HepG2 (cell line): ENCODE measurements around the gene SGK1. TPM values are rescaled to one million over a fixed set of nuclear protein-coding genes. Genes with fewer than 3 reads are reported as not detected.

Source experiments
- AGO1 ChIP-seq: fragments of 200-400 bp; formaldehyde crosslinking; IDR thresholded peaks from 2 replicates; pipeline ENCODE4 v1.6.1; 2017; ENCODE audit warnings: mild to moderate bottlenecking, low read depth, low read length, moderate library complexity; ENCODE audit not compliant: poor library complexity, severe bottlenecking
- DMAP1 ChIP-seq: IDR thresholded peaks from 2 replicates; pipeline ENCODE4 v1.6.1; 2016
- ELF1 ChIP-seq: sonication (generic); formaldehyde crosslinking; IDR thresholded peaks from 2 replicates; pipeline ENCODE4 v1.4.0; 2020; ENCODE audit warnings: missing genetic modification reagents
- GABPB1 ChIP-seq: IDR thresholded peaks from 2 replicates; pipeline ENCODE4 v1.6.1; 2016; ENCODE audit warnings: mild to moderate bottlenecking, missing genetic modification reagents, moderate library complexity, missing compliant biosample characterization
- HMG20A ChIP-seq: IDR thresholded peaks from 2 replicates; pipeline ENCODE4 v1.6.1; 2016; ENCODE audit warnings: borderline replicate concordance
- HNF4A ChIP-seq: sonication (generic); formaldehyde crosslinking; IDR thresholded peaks from 2 replicates; pipeline ENCODE4 v1.4.0; 2020; ENCODE audit warnings: missing genetic modification reagents
- HNRNPUL1 ChIP-seq: fragments of 200-400 bp; formaldehyde crosslinking; IDR thresholded peaks from 2 replicates; pipeline ENCODE4 v1.6.1; 2017; ENCODE audit warnings: low read depth, mild to moderate bottlenecking, low read length, moderate library complexity
- NCOR1 ChIP-seq: fragments of 200-600 bp; sonication (generic); IDR thresholded peaks from 2 replicates; pipeline ENCODE4 v1.7.0; 2017; ENCODE audit warnings: antibody characterized with exemption, low read length, borderline replicate concordance
- NKX3-1 ChIP-seq: sonication (generic); formaldehyde crosslinking; IDR thresholded peaks from 2 replicates; pipeline ENCODE4 v1.5.0; 2020; ENCODE audit warnings: missing genetic modification reagents
- REPIN1 ChIP-seq: sonication (generic); formaldehyde crosslinking; IDR thresholded peaks from 2 replicates; pipeline ENCODE4 v1.8.0; 2022; ENCODE audit warnings: missing genetic modification reagents, low read depth, mild to moderate bottlenecking, borderline replicate concordance
- RXRB ChIP-seq: IDR thresholded peaks from 2 replicates; pipeline ENCODE4 v1.6.1; 2016; ENCODE audit warnings: borderline replicate concordance, missing genetic modification reagents, missing compliant biosample characterization
- SRF ChIP-seq: IDR thresholded peaks from 2 replicates; pipeline ENCODE4 v1.6.1; 2011; ENCODE audit warnings: mild to moderate bottlenecking, low read depth, low read length, moderate library complexity
- TGIF2 ChIP-seq: IDR thresholded peaks from 2 replicates; pipeline ENCODE4 v1.6.1; 2016; ENCODE audit warnings: control low read depth, missing compliant biosample characterization
- ZNF350 ChIP-seq: sonication (generic); formaldehyde crosslinking; IDR thresholded peaks from 2 replicates; pipeline ENCODE4 v1.4.0; 2020; ENCODE audit warnings: mild to moderate bottlenecking, low read depth, missing genetic modification reagents, borderline replicate concordance
- ZNF431 ChIP-seq: sonication (generic); formaldehyde crosslinking; IDR thresholded peaks from 2 replicates; pipeline ENCODE4 v1.9.0; 2022; ENCODE audit warnings: missing genetic modification reagents, low read depth, mild to moderate bottlenecking, borderline replicate concordance
- ZNF577 ChIP-seq: sonication (generic); formaldehyde crosslinking; IDR thresholded peaks from 2 replicates; pipeline ENCODE4 v1.4.0; 2020; ENCODE audit warnings: mild to moderate bottlenecking, low read depth, missing genetic modification reagents, borderline replicate concordance
- ZNF607 ChIP-seq: sonication (generic); formaldehyde crosslinking; IDR thresholded peaks from 2 replicates; pipeline ENCODE4 v1.5.1; 2020; ENCODE audit warnings: missing genetic modification reagents, mild to moderate bottlenecking, borderline replicate concordance
- ZNF770 ChIP-seq: sonication (generic); formaldehyde crosslinking; IDR thresholded peaks from 2 replicates; pipeline ENCODE4 v1.5.0; 2020; ENCODE audit warnings: mild to moderate bottlenecking, missing genetic modification reagents
- ZNF782 ChIP-seq: sonication (generic); formaldehyde crosslinking; IDR thresholded peaks from 2 replicates; pipeline ENCODE4 v1.4.0; 2020; ENCODE audit warnings: missing genetic modification reagents, mild to moderate bottlenecking, borderline replicate concordance
- polyA plus RNA-seq, 8 experiments: library from polyadenylated mRNA; depleted of rRNA in 3 of 8; stranded (reverse) in 7 of 8; unstranded in 1 of 8; fragments of >200 nt; fragmentation: Illumina TruSeq in 4 of 8; extraction: Trizol in 4 of 8; gene quantifications; 2 replicates each; pipeline versions ENCODE4 v1.2.1 to v1.2.3, GENCODE V29; 2011 to 2016; ENCODE audit warnings: low read depth in 4 of 8, missing spikeins in 1 of 8, mixed read lengths in 1 of 8; ENCODE audit not compliant: insufficient read depth in 1 of 8
- total RNA-seq, 5 experiments: library from RNA; depleted of rRNA; stranded (reverse); fragments of >200 nt; fragmentation: Illumina TruSeq; extraction: Trizol; gene quantifications; 2 replicates each; pipeline ENCODE4 v1.2.3, GENCODE V29; 2016; ENCODE audit warnings: low read depth in 1 of 5
- TF ChIP-seq, protein P1 (sequence below): sonication (generic); formaldehyde crosslinking; IDR thresholded peaks from 2 replicates; pipeline ENCODE4 v1.4.0; 2020; ENCODE audit warnings: low read depth, missing genetic modification reagents
- TF ChIP-seq, protein P2 (sequence below): sonication (generic); formaldehyde crosslinking; IDR thresholded peaks from 2 replicates; pipeline ENCODE4 v1.8.1; 2023; ENCODE audit warnings: missing genetic modification reagents, inconsistent platforms, borderline replicate concordance
- TF ChIP-seq, protein P3 (sequence below): IDR thresholded peaks from 2 replicates; pipeline ENCODE4 v1.6.1; 2012; ENCODE audit warnings: inconsistent platforms

The SGK1 gene
- total and polyA plus RNA-seq, 2 of the 13 experiments (the other 11 are each of a cell fraction or from before 2014, with no cell fraction given): 56.1 to 56.2 TPM

GRCh38 chr6:134199848-134200606 is 117.9 kb downstream of the SGK1 start (continued):
- TF ChIP-seq, protein P1, sequence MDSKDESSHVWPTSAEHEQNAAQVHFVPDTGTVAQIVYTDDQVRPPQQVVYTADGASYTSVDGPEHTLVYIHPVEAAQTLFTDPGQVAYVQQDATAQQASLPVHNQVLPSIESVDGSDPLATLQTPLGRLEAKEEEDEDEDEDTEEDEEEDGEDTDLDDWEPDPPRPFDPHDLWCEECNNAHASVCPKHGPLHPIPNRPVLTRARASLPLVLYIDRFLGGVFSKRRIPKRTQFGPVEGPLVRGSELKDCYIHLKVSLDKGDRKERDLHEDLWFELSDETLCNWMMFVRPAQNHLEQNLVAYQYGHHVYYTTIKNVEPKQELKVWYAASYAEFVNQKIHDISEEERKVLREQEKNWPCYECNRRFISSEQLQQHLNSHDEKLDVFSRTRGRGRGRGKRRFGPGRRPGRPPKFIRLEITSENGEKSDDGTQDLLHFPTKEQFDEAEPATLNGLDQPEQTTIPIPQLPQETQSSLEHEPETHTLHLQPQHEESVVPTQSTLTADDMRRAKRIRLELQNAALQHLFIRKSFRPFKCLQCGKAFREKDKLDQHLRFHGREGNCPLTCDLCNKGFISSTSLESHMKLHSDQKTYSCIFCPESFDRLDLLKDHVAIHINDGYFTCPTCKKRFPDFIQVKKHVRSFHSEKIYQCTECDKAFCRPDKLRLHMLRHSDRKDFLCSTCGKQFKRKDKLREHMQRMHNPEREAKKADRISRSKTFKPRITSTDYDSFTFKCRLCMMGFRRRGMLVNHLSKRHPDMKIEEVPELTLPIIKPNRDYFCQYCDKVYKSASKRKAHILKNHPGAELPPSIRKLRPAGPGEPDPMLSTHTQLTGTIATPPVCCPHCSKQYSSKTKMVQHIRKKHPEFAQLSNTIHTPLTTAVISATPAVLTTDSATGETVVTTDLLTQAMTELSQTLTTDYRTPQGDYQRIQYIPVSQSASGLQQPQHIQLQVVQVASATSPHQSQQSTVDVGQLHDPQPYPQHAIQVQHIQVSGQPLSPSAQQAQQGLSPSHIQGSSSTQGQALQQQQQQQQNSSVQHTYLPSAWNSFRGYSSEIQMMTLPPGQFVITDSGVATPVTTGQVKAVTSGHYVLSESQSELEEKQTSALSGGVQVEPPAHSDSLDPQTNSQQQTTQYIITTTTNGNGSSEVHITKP (CRISPR knock-in tag): peak; percentile 36; the same call in 1 of the 2 replicates
- TF ChIP-seq ZNF350 (CRISPR knock-in tag) (no peak), NCOR1 (peak; percentile 87; the same call in 1 of the 2 replicates), RXRB (CRISPR knock-in tag) (peak; percentile 97), ELF1 (CRISPR knock-in tag) (peak; percentile 36; the same call in 1 of the 2 replicates), ZNF607 (CRISPR knock-in tag) (no peak), HNF4A (CRISPR knock-in tag) (peak; percentile 92), DMAP1 (CRISPR knock-in tag) (no peak), HNRNPUL1 (no peak), ZNF577 (CRISPR knock-in tag) (no peak), TGIF2 (CRISPR knock-in tag) (no peak), SRF (no peak), HMG20A (CRISPR knock-in tag) (peak; percentile 98), ZNF431 (CRISPR knock-in tag) (no peak; the same call in 1 of the 2 replicates), ZNF770 (CRISPR knock-in tag) (no peak), AGO1 (no peak), NKX3-1 (CRISPR knock-in tag) (peak; percentile 81; the same call in 1 of the 2 replicates), GABPB1 (CRISPR knock-in tag) (peak; percentile 27; the same call in 1 of the 2 replicates), REPIN1 (CRISPR knock-in tag) (peak; percentile 94), ZNF782 (CRISPR knock-in tag) (no peak)
- TF ChIP-seq, protein P2, sequence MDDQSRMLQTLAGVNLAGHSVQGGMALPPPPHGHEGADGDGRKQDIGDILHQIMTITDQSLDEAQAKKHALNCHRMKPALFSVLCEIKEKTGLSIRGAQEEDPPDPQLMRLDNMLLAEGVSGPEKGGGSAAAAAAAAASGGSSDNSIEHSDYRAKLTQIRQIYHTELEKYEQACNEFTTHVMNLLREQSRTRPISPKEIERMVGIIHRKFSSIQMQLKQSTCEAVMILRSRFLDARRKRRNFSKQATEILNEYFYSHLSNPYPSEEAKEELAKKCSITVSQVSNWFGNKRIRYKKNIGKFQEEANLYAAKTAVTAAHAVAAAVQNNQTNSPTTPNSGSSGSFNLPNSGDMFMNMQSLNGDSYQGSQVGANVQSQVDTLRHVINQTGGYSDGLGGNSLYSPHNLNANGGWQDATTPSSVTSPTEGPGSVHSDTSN (CRISPR knock-in tag): no peak
- TF ChIP-seq, protein P3, sequence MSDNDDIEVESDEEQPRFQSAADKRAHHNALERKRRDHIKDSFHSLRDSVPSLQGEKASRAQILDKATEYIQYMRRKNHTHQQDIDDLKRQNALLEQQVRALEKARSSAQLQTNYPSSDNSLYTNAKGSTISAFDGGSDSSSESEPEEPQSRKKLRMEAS: peak; percentile 51
